HG02885 (cell line): ENCODE data around the gene PSRC1.
"Not testable (repeated sequence)": the region's sequence is repeated elsewhere in the genome, so short reads cannot be mapped to it uniquely, and the experiment has no call there.

Experiments used
- ATAC-seq: cut with Tn5 transposase; IDR thresholded peaks from one replicate; pipeline ENCODE4 v1.9.1; 2021; ENCODE audit warnings: mild to moderate bottlenecking; ENCODE audit not compliant: unreplicated experiment, poor library complexity

The PSRC1 gene

DNA sequence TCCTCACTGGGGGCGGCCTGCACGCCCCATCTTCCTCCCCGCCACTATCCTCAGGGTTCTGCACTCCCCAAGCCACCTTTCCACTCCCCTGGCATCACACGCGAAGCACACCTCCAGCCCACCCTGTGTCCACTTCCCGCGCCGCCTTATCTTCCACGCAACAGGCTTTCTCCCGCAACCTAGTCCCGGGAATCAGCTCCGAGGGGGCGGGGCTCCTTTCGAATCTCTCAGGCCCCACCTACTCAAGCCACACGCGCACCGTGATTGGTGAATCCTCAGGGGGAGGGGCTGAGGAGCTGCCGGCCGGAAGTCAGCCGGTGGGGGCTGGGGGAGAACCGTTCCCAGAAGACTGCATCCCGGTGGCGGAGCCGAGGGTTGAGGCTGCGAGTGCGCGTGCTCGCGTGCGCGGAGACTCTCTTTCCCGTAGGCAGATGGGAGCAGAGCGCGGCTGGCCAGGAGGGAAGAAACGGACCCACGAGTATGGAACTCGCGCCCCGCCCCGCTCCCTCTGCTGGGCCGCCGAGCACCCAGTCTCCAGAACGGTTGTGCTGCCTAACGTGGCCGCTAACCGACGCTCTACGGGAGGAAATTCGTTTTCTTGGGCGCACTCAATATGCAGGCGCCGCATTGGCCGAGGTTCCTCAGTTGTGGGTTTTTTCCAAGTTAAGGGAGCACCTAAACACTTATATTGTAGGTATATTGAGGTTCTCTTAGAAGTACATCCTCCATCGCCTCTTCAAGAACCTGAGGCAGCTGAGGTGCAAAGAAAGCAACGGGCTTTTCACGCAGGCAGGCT is at the start of gene PSRC1:
TSS of gene PSRC1 (minus strand) at position 194 of the 796 bp plus-strand sequence.
- ATAC-seq, result peak; percentile 97

- no peak for ATAC-seq
Observed at GRCh38 chr1:109331113-109331512, 48.2 kb upstream of the PSRC1 start.

DNA sequence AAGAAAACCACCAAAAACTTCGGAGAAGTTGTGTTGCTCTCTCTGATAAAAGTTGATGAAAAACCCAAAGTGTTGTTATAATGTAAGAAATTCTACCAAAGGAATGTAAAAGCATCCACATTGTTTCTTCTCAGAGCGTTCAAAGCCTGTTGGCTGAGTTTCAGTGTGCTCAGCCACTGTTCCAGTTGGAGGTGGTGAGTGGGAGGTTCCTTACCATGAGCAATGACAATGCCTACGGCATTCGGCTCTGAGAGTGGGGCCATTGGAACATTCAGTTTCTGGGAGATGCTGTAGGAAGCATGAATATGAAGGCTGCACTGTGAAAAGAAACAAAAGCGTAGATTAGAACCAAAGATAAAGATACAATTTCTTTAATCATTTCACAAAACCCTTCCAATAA is 44.3 kb upstream of the PSRC1 start:
- ATAC-seq, result no peak

- no peak for ATAC-seq
Observed at GRCh38 chr1:109322974-109323373, 40.0 kb upstream of the PSRC1 start.

- no peak for ATAC-seq
Observed at GRCh38 chr1:109319114-109319513, 36.2 kb upstream of the PSRC1 start.

DNA sequence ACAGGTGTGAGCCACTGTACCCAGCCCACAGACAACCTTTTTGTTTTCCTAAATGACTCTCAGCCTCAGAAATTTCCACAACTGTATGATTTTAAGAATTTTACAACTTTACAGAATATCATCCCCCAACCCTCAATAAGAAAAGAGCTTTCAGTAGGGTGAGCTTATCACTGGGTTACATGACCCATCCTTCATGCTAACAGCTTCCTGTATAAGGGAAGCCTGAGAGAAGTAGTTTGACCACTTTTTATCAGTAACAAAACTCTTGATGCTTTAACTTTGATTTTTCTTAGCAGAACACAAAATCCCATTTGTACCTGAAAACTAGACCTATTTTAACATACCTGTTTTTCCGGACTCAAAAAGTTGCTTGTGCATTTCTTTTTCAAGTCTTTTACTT is 33.6 kb upstream of the PSRC1 start:
- ATAC-seq, result no peak

DNA sequence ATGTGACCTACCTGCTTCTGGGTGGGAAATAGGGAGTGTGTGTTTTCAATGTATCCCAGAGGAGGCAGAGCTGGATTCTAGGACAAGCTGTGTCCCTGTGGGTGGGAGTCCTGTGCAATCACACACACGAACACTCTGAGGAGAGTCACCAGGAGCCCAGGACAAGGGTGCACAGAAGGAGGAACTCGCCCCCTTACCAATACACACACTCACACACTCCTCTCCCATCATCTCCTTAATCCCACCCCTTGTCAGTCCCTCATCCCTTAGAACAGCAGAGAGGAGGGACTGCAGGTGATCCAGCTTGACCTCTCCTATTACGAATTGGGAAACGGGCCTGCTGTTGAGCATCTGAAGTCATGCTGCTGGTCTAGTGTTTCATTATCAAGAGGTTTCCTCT is 32.3 kb upstream of the PSRC1 start:
- ATAC-seq, result no peak

- no peak for ATAC-seq
Observed at GRCh38 chr1:109314795-109315194, 31.9 kb upstream of the PSRC1 start.

- ATAC-seq, result no peak
Observed at GRCh38 chr1:109312978-109313775, 30.2 kb upstream of the PSRC1 start.

DNA sequence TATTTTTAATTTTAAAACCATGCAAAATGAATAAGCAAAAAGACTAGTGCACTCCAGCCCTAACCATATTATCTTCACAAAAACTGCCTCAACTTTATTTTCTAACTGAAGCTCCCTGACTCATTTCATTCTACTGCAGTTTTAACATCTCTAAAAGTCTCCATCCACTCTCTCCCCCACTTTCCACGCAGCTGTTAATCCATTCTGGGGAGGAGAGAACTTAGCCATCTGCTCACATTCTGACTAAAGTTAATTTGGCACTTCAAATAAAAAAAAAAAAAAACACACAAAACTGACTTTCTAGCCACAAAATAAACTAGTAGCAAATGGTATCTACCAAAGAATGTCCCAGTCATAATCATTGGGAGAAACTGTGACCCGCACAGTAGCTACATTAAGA is 29.3 kb upstream of the PSRC1 start:
- ATAC-seq, result no peak

- ATAC-seq, result no peak
Observed at GRCh38 chr1:109309347-109309746, 26.4 kb upstream of the PSRC1 start.

- no peak for ATAC-seq
Observed at GRCh38 chr1:109307274-109308021, 24.5 kb upstream of the PSRC1 start.

DNA sequence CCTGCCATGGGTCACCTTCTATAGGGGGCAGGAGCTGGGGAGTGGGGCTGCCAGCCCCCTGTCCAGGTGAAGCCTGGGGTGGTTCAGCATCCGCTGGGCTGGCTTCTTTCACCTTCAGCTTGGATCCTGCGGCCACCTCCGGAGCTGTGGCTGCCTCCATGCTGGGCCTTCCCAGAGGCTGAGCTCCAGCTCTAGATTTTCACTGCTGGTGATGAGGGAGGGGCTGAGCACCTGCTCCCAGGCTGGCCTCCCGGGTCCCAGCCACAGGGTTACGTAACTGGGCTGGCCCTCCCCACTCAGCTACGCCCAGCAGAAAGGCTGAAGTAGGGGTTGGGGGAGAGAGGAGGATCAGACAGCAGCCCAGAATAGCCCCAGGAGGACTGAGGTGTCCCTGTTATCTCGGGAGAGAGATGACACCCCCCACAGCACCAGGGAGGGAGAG is 23.9 kb upstream of the PSRC1 start, which contains the start of gene MYBPHL:
TSS of gene MYBPHL (minus strand) at position 180 of the 442 bp plus-strand sequence. CDS start at position 160, 20 bp downstream.
- ATAC-seq, result no peak

GRCh38 chr1:109305991-109306390 is 23.0 kb upstream of the PSRC1 start:
- ATAC-seq, result not testable (repeated sequence)

DNA sequence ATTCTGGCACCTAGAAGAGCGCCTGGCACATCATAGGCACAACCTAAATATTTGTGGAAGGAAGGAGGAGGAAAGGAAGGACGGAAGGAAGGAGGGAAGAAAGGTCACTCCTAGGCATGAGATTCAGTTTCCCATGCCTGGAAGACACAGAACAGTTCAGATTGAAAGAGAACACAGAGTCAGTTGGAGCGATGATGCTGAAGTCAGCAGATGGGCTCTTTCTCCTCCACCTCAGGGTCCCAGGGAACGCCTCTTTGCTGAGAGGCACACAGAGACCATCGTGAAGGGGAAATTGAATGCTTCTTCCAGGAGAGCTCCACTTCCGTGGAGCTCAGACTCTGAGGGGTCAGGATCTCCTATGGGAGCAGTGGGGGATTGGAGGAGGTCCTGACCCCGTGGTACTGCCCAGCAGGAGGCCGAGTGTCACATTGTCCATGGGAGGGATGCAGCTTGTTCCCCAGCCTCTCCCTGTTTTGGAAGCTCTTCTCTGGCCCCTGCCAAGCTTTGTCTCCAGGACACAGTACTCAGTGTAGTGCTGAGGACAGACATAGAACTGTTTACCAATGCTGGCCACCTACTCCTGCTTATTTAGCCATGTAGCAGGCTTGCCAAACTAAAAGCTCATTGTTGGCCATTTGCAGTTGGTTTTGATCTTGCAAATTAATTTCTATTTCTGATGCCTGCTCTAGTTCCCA is 21.4 kb upstream of the PSRC1 start:
- ATAC-seq, result no peak

DNA sequence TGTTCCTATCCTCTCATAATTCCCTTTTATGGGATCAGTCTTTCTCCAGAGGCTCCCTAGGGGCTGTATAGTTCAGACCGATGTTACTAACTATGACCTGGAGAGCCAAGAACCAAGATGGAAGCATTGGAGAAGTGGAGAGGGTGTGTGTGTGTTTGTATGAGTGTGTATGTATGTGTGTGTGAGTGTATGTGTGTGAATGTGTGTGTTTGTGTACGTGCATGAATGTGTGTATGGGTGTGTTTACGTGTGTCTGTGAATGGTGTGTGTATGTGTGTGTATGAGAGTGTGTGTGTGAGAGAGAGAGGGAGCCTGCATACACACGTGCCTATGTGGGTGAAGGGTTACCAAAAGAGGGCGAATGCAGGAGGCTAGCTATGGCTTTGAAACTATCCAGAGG is 18.9 kb upstream of the PSRC1 start:
- ATAC-seq, result no peak

GRCh38 chr1:109300650-109301151 is 17.8 kb upstream of the PSRC1 start:
- no peak for ATAC-seq

DNA sequence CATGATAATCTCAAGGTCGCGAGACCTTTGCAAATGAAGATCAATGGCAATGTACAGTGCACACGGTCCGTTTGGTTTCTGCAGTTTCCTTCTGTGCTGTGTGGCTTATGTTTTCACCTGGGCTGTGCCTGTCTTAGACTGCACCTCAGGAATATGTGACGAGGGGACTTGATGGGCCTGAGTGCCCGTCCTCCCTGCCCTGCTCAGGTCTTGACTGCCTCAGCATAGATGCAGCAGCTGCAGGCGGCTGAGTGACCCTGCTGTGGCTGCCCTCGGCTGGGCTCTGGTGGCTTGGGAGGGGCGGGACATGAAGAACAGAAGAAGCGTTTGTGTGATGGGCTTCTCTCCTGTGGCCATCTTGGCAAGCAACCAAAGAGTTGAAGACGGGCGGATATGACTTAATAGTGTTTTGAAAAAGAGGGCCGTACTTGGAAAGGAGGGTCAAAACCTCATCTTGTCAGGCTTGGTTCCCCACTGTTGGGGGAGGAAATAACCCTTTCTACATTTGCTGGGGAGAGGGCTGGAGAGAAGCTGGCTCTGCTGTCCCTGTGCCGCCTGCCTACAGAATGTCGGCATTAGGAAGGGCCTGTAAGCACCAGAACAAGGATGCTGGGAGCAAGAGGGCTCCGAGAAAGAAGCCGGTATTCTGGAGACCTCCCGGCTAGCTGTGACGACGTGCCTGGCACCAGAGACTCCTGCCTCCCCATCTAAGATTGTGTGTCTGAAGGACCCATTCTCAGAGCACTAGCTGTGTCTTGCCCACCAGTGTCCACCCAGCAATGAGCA is 16.8 kb upstream of the PSRC1 start:
- ATAC-seq, result no peak
